Choroid plexus epithelial cell (primary cell): ENCODE results near the gene CBX6.

Experiments
- DNase-seq: peaks from one replicate; pipeline ENCODE4 v3.0.0-alpha.2; 2010; ENCODE audit warnings: low read depth
- H3K4me3 ChIP-seq: 2 replicates; pipeline ENCODE4 v1.5.1; 2011; ENCODE audit warnings: low read depth, mild to moderate bottlenecking, control low read depth, low read length, moderate library complexity
- TF ChIP-seq, protein P1 (sequence below): conservative IDR thresholded peaks from 2 replicates; pipeline ENCODE4 v1.5.1; 2011; ENCODE audit warnings: low read depth, mild to moderate bottlenecking, control low read depth, inconsistent platforms, low read length, moderate library complexity

The CBX6 gene

DNA sequence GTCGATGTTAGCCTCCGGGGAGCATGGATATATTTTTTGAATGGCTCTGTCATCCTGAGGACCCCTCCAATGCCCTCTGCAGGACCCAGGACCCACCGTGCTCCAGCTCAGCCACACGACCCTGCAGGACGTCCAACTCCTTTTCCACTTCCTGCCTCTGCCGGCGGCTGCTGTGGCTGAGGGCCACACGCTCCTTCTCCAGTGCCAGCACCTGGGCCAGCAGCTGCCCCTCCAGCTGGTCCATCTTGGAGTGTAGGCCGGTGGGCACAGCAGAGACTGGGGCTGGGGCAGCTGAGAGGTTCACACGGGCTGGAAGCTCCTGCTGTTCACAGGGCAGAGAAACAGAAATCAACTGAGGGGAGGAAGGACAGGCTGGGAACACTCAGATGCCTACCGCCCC lies 43.8 kb downstream of the CBX6 start:
- TF ChIP-seq, protein P1, sequence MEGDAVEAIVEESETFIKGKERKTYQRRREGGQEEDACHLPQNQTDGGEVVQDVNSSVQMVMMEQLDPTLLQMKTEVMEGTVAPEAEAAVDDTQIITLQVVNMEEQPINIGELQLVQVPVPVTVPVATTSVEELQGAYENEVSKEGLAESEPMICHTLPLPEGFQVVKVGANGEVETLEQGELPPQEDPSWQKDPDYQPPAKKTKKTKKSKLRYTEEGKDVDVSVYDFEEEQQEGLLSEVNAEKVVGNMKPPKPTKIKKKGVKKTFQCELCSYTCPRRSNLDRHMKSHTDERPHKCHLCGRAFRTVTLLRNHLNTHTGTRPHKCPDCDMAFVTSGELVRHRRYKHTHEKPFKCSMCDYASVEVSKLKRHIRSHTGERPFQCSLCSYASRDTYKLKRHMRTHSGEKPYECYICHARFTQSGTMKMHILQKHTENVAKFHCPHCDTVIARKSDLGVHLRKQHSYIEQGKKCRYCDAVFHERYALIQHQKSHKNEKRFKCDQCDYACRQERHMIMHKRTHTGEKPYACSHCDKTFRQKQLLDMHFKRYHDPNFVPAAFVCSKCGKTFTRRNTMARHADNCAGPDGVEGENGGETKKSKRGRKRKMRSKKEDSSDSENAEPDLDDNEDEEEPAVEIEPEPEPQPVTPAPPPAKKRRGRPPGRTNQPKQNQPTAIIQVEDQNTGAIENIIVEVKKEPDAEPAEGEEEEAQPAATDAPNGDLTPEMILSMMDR: no peak
- no peak overlapping the region for H3K4me3 ChIP-seq
- DNase-seq: no peak

DNA sequence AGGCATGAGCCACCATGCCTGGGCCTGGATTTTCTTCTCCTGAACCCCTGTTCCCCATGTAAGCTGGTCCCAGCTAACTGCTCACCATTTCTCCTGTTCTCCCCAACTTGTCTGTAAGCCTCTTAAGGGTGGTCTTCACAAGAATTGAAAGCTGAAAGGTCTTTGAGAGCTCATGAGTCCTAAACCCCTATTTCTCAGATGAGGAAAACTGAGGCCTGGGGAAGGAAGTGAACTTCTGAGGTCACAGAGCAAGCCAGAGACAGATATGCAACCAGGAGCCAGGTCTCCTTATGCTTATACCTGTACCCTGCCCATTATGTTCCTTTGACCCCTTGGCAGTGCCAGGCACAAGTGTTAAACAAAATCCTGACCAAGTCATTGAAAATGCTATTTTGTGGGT lies 44.5 kb downstream of the CBX6 start:
- DNase-seq: no peak
- no peak overlapping the region for H3K4me3 ChIP-seq
- TF ChIP-seq, protein P1: no peak

DNA sequence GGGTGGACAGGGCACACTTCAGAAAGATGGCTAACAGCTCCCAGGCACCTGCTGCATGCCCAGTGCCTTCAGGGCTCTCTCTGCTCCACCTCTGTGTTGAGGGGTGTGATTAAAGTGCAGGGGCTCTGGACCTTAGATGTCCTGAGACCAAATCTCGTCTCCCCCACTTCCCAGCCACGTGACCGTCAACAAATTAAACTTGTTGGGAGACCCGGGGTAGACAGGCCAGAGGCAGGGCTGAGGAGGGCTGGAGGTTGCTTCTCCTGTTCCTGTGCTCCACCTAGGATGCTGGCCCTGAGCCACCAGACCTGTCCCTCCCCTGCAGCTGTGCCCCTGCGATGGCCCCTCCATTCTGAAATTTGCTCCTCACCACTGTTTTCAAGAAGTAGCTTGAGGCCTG lies 45.2 kb downstream of the CBX6 start:
- TF ChIP-seq, protein P1: no peak
- no peak overlapping the region for H3K4me3 ChIP-seq
- no peak for DNase-seq

DNA sequence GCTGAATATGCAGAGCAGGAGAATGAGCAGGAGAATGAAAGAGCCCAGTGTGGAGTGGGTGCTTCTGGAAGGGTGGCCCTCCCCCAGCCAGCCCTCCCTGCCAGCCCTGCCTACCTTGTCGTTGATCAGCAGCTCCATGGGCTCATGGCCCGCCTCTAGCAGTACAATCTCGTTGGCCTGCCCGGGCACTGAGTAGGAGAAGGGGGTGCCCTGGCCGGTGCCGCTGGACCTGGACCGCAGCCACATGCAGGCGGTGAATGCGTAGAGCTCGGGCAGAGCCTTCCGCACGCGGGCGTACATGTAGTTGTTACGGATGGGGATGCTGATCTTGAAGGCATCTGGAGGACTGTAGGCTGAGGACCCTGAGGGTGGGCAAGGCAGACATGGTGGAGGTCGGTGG lies 45.6 kb downstream of the CBX6 start:
- no peak overlapping the region for H3K4me3 ChIP-seq
- DNase-seq: no peak
- TF ChIP-seq, protein P1: no peak

DNA sequence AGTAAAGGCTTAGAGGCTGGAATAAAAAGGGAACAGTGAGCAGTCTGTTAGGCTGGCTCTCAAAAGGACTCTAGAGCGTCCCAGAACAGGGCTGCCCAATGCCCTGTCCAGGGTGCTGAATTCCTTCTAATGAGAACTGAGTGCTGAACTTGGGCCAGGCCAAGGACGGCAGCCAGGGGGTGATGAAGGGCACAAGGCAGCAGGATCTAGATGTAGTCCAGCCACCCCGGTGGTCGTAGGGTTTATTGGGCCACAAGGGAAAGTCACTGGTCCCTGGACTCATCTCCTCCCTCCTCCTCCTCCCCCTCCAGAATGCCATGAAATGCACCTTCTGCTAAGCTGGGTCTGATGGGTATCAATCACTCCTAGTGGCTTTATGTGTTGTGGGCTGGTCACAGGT lies 47.4 kb downstream of the CBX6 start:
- peak; percentile 82 for DNase-seq
- TF ChIP-seq, protein P1: peak; percentile 77
- H3K4me3 ChIP-seq: no peak overlapping the region

DNA sequence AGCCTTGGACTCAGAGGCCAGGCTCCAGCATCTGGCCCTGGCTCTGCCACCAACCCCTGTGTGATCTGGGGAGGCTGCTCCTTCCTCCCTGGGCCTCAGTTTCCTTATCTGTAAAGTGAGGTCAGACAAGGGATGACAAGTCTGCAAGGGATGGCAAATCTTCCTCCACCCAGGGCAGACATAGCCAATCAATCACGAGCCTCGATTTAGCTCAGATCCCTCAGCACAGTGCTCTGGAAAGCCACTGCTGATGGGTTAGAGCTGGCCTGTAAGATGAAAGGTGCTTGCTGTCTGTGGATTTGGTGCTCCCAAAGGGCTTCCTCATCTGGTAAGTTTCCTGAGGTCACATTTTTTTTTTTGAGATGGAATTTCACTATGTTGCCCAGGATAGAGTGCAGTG lies 48.4 kb downstream of the CBX6 start:
- TF ChIP-seq, protein P1: no peak
- no peak overlapping the region for H3K4me3 ChIP-seq
- DNase-seq: no peak

DNA sequence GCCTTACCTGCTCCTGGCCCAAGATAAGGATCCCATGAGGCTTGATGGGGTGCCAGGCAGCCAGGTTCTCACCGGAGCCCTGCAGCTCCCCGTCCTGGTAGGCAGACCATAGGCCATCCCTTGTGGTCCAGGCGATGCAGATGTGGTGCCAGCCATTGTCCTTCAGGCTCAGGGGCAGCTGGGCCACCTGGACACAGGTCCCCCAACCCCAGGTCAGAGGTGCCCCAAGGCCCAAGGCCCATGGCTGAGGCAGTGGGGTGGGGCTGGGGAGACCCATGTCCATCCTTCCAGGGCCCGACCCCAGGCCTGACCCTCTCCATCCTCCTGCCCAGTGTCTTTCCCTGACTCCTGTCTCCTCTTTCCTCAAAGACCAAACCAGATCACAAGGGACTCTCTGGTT lies 48.9 kb downstream of the CBX6 start:
- TF ChIP-seq, protein P1: no peak
- DNase-seq: no peak
- H3K4me3 ChIP-seq: no peak overlapping the region
